Measurements from ENCODE around the gene SIPA1L3. TPM values are rescaled to one million over a fixed set of nuclear protein-coding genes. Genes with fewer than 3 reads are reported as not detected.
A peak's percentile ranks its signal among the peaks of the same experiment; 100 is the strongest.

The SIPA1L3 gene
- polyA plus RNA-seq, 1 of the 3 experiments (the other 2 are of a cell fraction): 11.6 TPM

DNA sequence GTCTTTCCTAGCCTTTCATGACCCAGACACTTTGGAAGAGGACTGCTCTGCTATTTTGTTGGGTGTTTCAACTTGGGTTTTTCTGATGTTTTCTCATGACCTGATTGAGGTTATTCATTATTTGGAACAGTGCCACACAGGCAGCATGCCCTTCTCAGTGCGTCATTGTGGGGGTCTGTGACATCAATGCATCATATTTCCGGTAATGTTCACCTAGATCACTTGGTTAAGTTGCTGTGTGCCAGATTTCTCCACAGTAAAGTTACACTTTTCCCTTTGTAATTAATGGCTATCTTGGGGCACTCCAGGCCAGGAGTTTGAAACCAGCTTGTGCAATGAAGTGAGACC lies 124.4 kb downstream of the SIPA1L3 start:
- Histone ChIP-seq H3F3A (replicated peaks; ENCODE audit: insufficient read depth) (peaks cover 19% of the 10 kb centered on the region), H3K9ac (peak overlapping the region; percentile 12; the same call in 1 of the 2 replicates), H3K36me3 (replicated peaks in 1 of 2; ENCODE audit: control insufficient read depth in 1 of 2, insufficient read depth in 2 of 2, low read length in 1 of 2) (peaks cover 0 to 7% of the 10 kb centered on the region in 2 experiments), H3K9me3 (no peaks in the 10 kb centered on the region), H3K4me1 (ENCODE audit: control insufficient read depth in 1 of 2, insufficient read depth in 2 of 2, low read depth in 1 of 2, low read length in 1 of 2) (peaks cover 7 to 11% of the 10 kb centered on the region in 2 experiments; a peak in 3 of 4 replicates), H3K27me3 (ENCODE audit: insufficient read depth) (no peaks in the 10 kb centered on the region), H3K4me3 (ENCODE audit: low read depth in 2 of 2, low read length in 1 of 2) (no peak overlapping the region), H4K20me1 (ENCODE audit: insufficient read depth) (no peaks in the 10 kb centered on the region), H3K9me2 (no peaks in the 10 kb centered on the region), H3K4me2 (no peak overlapping the region), H3K27ac (ENCODE audit: low read depth in 2 of 2, low read length in 1 of 2) (peak overlapping the region in 1 of 2 experiments; percentile 48; a peak in 2 of 4 replicates), H3K79me2 (ENCODE audit: insufficient read depth) (peaks cover 57% of the 10 kb centered on the region; the same call in 1 of the 2 replicates), H2AFZ (ENCODE audit: low read depth) (no peak overlapping the region)
- 66% methylated on average over 2 of the region's 2 CpGs for WGBS (ENCODE audit: low lambda C conversion rate)
- DNase-seq: no peak
- POLR2A ChIA-PET: no interaction called here
- CTCF ChIA-PET: no interaction called here
- peak; percentile 33; the same call in 1 of the 2 replicates for TF ChIP-seq NFIC (IDR thresholded peaks at IDR 0.05; ENCODE audit: borderline replicate concordance)
- no peak for TF ChIP-seq FOSL2 (IDR thresholded peaks at IDR 0.05; ENCODE audit: borderline replicate concordance, low read depth)

DNA sequence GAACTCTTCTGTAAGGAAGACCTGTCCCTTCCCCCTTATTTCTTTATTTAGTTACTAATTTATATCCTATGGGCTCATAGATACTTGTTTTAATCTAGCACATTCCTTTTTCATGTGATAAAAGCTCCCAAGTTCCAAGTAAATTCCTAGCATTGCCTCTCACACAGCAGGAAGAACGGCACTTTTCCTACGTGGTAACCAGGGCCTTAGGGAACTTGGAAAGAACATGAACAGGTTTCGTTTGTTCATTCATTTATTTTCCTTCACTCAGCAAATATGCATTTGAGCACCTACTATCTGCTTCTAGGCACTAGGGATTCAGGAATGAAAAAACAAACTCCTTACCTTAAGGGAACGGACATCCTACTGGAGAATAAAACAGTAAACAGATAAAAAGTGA lies 125.1 kb downstream of the SIPA1L3 start:
- 82% methylated on average over 4 of the region's 4 CpGs for WGBS (ENCODE audit: low lambda C conversion rate)
- H3K36me3 ChIP-seq (replicated peaks in 1 of 2; ENCODE audit: control insufficient read depth in 1 of 2, insufficient read depth in 2 of 2, low read length in 1 of 2): peaks cover 0 to 7% of the 10 kb centered on the region in 2 experiments
- peak overlapping the region in 1 of 2 experiments; percentile 48; a peak in 2 of 4 replicates for H3K27ac ChIP-seq (ENCODE audit: low read depth in 2 of 2, low read length in 1 of 2)
- H3F3A ChIP-seq (replicated peaks; ENCODE audit: insufficient read depth): peaks cover 19% of the 10 kb centered on the region
- POLR2A ChIA-PET: no interaction called here
- peaks cover 57% of the 10 kb centered on the region; the same call in 1 of the 2 replicates for H3K79me2 ChIP-seq (ENCODE audit: insufficient read depth)
- CTCF ChIA-PET: no interaction called here
- no peak for DNase-seq
- H2AFZ ChIP-seq (ENCODE audit: low read depth): no peak overlapping the region
- H3K27me3 ChIP-seq (ENCODE audit: insufficient read depth): no peaks in the 10 kb centered on the region
- H3K9ac ChIP-seq: no peak overlapping the region; the same call in 1 of the 2 replicates
- H3K9me2 ChIP-seq: no peaks in the 10 kb centered on the region
- H3K9me3 ChIP-seq: no peaks in the 10 kb centered on the region
- no peak overlapping the region for H3K4me2 ChIP-seq
- no peaks in the 10 kb centered on the region for H4K20me1 ChIP-seq (ENCODE audit: insufficient read depth)
- no peak for TF ChIP-seq TCF12 (IDR thresholded peaks at IDR 0.05)
- TF ChIP-seq RXRA (IDR thresholded peaks at IDR 0.05; ENCODE audit: borderline replicate concordance, low read depth): no peak
- TF ChIP-seq ZBTB33 (IDR thresholded peaks at IDR 0.05; ENCODE audit: borderline replicate concordance, low read depth): no peak
- TF ChIP-seq MEF2A (IDR thresholded peaks at IDR 0.05; ENCODE audit: borderline replicate concordance, low read depth): no peak
- TF ChIP-seq JUND (IDR thresholded peaks at IDR 0.05): no peak
- TF ChIP-seq, protein P1, sequence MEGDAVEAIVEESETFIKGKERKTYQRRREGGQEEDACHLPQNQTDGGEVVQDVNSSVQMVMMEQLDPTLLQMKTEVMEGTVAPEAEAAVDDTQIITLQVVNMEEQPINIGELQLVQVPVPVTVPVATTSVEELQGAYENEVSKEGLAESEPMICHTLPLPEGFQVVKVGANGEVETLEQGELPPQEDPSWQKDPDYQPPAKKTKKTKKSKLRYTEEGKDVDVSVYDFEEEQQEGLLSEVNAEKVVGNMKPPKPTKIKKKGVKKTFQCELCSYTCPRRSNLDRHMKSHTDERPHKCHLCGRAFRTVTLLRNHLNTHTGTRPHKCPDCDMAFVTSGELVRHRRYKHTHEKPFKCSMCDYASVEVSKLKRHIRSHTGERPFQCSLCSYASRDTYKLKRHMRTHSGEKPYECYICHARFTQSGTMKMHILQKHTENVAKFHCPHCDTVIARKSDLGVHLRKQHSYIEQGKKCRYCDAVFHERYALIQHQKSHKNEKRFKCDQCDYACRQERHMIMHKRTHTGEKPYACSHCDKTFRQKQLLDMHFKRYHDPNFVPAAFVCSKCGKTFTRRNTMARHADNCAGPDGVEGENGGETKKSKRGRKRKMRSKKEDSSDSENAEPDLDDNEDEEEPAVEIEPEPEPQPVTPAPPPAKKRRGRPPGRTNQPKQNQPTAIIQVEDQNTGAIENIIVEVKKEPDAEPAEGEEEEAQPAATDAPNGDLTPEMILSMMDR (IDR thresholded peaks at IDR 0.05): no peak
- no peak for TF ChIP-seq TAF1 (IDR thresholded peaks at IDR 0.05; ENCODE audit: borderline replicate concordance, low read depth, low read length)
- no peak for TF ChIP-seq GABPA (IDR thresholded peaks at IDR 0.05; ENCODE audit: low read depth)
- no peak for TF ChIP-seq RAD21 (IDR thresholded peaks at IDR 0.05; ENCODE audit: low read length)
- TF ChIP-seq PBX3 (IDR thresholded peaks at IDR 0.05): no peak
- no peak for TF ChIP-seq EZH2phosphoT487 (IDR thresholded peaks at IDR 0.05; ENCODE audit: borderline replicate concordance, low read depth)
- no peak for TF ChIP-seq ELF1 (IDR thresholded peaks at IDR 0.05)
- peaks cover 8 to 18% of the 10 kb centered on the region in 2 experiments; a peak in 3 of 4 replicates for H3K4me1 ChIP-seq (ENCODE audit: control insufficient read depth in 1 of 2, insufficient read depth in 2 of 2, low read depth in 1 of 2, low read length in 1 of 2)
- H3K4me3 ChIP-seq (ENCODE audit: low read depth in 2 of 2, low read length in 1 of 2): no peak overlapping the region

Data from SK-N-SH (cell line).